NCI-H524 treated with DMSO at 0.1 percent for 48 hours (cell line): ENCODE results near the gene IRF8.
"Not testable (repeated sequence)": the region's sequence is repeated elsewhere in the genome, so short reads cannot be mapped to it uniquely, and the experiment has no call there.

Experiments
- DNase-seq: peaks from one replicate; lab custom pipeline; 2025; lab: John Stamatoyannopoulos, UW

IRF8 gene

GRCh38 chr16:85894266-85894665, 4.7 kb upstream of the IRF8 start:
- no peak for DNase-seq

- DNase-seq, result no peak
Observed at GRCh38 chr16:85897382-85897781, 1.6 kb upstream of the IRF8 start.

GRCh38 chr16:85899444-85899843, 482 bp downstream of the IRF8 start:
- DNase-seq, result no peak

GRCh38 chr16:85900027-85900792, 1.2 kb downstream of the IRF8 start:
- DNase-seq, result no peak

GRCh38 chr16:85901110-85901509, 2.1 kb downstream of the IRF8 start:
- DNase-seq, result no peak

- DNase-seq, result no peak
Observed at GRCh38 chr16:85901773-85902365, 2.9 kb downstream of the IRF8 start.

- DNase-seq, result no peak
Observed at GRCh38 chr16:85902366-85903155, 3.6 kb downstream of the IRF8 start.

GRCh38 chr16:85903559-85903958, 4.6 kb downstream of the IRF8 start:
- DNase-seq, result no peak

- no peak for DNase-seq
Observed at GRCh38 chr16:85905110-85906095, 6.4 kb downstream of the IRF8 start.

GRCh38 chr16:85906349-85906748, 7.4 kb downstream of the IRF8 start:
- DNase-seq, result no peak

GRCh38 chr16:85907231-85907630, 8.3 kb downstream of the IRF8 start:
- DNase-seq, result not testable (repeated sequence)

GRCh38 chr16:85908444-85908843, 9.5 kb downstream of the IRF8 start:
- no peak for DNase-seq

- no peak for DNase-seq
Observed at GRCh38 chr16:85908889-85909589, 10.1 kb downstream of the IRF8 start.

- DNase-seq, result no peak
Observed at GRCh38 chr16:85909932-85910853, 11.2 kb downstream of the IRF8 start.

GRCh38 chr16:85910854-85911247, 11.9 kb downstream of the IRF8 start:
- DNase-seq, result no peak

- no peak for DNase-seq
Observed at GRCh38 chr16:85911251-85911930, 12.4 kb downstream of the IRF8 start.

GRCh38 chr16:85912211-85912974, 13.4 kb downstream of the IRF8 start:
- DNase-seq, result no peak

- DNase-seq, result no peak
Observed at GRCh38 chr16:85913141-85913601, 14.2 kb downstream of the IRF8 start.
